ENCODE data around the gene AK9. TPM values are rescaled to one million over a fixed set of nuclear protein-coding genes. Genes with fewer than 3 reads are reported as not detected.

Gene AK9
- total RNA-seq, 1 donor from 2014 or later: 8.2 TPM

DNA sequence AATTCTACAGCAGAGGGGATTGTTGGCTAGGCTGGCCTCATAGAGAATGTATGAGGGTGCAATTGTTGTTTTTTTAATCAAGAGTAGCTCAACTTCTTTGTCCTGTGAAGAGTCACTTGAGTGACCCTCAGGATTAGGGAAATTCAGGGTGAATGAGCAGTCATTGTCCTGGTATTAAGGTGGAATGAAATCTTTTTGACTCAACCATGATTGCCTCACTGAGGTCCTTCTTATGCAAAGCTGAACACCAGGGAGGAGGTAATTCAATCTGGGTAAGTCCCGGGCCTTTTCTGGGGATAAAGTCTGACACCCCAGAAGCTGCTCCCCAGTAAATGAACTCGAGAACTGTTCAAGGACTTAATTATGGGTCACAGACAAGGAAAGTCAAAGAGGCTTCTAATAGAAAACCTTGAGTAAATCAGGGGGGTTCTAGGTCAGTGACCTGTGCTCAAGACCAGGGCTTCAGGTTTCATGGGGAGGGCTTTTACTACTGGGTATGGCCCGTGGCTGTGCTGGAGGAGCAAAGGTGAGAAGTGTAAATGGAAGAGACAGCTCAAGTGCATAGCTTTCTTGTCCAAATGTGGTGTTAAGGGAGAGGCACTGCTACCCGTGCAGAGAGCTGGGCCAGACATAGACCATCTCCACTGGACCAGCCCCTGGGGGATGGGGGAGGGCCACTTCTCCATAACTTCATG, 182.7 kb downstream of the AK9 start:
- Histone ChIP-seq H3K9me3 (ENCODE audit: low read depth) (no peaks in the 10 kb centered on the region), H2AFZ (replicated peaks) (no peak overlapping the region), H3K4me3 (peak overlapping the region; percentile 29), H3F3A (ENCODE audit: low read depth) (peaks cover 39% of the 10 kb centered on the region), H3K4me2 (peak overlapping the region; percentile 67), H3K27ac (peak overlapping the region; percentile 89), H3K4me1 (peaks cover 32% of the 10 kb centered on the region), H3K27me3 (no peaks in the 10 kb centered on the region), H3K9ac (no peak overlapping the region), H3K36me3 (no peaks in the 10 kb centered on the region), H3K79me2 (ENCODE audit: low read depth) (no peaks in the 10 kb centered on the region), H4K20me1 (ENCODE audit: low read depth) (no peaks in the 10 kb centered on the region)
- Mint-ChIP-seq H3K36me3 (no peaks in the 10 kb centered on the region), H3K4me3 (peak overlapping the region; percentile 36), H3K4me1 (peaks cover 28% of the 10 kb centered on the region), H3K27me3 (ENCODE audit: insufficient read depth, low read depth) (peaks cover 1% of the 10 kb centered on the region), H3K9me3 (peaks cover 14% of the 10 kb centered on the region), H3K27ac (peak overlapping the region; percentile 96)
- TF ChIP-seq EZH2phosphoT487 (IDR thresholded peaks at IDR 0.05): peak; percentile 98
- TF ChIP-seq EZH2 (IDR thresholded peaks at IDR 0.05): no peak
- peak; percentile 80 for DNase-seq (ENCODE audit: low spot score)

DNA sequence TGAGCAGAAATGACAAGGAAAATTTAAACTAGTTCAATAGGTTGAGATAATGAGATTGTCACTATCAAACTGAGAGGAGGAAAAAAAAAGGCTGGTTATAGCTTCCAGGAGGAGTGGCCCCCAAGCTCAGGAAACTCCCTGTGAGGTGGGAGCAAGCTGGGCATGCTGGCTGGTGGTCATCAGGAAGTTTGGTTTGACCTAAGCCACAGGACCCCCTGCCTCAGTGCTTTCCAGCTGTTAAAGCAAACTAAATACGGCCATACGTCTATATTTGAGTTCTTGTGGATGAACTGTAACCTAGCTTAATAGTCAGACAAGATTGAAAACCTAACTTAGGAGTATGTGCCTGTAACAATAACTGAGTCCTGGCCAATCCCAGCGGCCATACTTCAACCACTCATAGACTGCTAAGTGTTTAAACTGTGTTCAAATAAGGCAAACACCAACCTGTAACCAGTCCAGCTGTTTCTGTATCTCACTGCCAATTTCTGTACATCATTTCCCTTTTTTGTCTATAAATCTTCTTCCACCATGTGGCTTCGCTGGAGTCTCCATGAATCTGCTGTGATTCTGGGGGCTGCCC, 183.4 kb downstream of the AK9 start:
- H3K27ac Mint-ChIP-seq: peak overlapping the region; percentile 96
- peak overlapping the region; percentile 89 for H3K27ac ChIP-seq
- no peak overlapping the region for H3K4me3 Mint-ChIP-seq
- H3K9me3 ChIP-seq (ENCODE audit: low read depth): no peaks in the 10 kb centered on the region
- H3K36me3 ChIP-seq: no peaks in the 10 kb centered on the region
- H3K4me3 ChIP-seq: peak overlapping the region; percentile 29
- H3K9me3 Mint-ChIP-seq: peaks cover 14% of the 10 kb centered on the region
- H3K4me1 ChIP-seq: peaks cover 31% of the 10 kb centered on the region
- peaks cover 3% of the 10 kb centered on the region for H3K27me3 Mint-ChIP-seq (ENCODE audit: insufficient read depth, low read depth)
- peaks cover 32% of the 10 kb centered on the region for H3F3A ChIP-seq (ENCODE audit: low read depth)
- no peaks in the 10 kb centered on the region for H3K27me3 ChIP-seq
- no peak overlapping the region for H3K9ac ChIP-seq
- peak overlapping the region; percentile 67 for H3K4me2 ChIP-seq
- DNase-seq (ENCODE audit: low spot score): no peak
- no peaks in the 10 kb centered on the region for H3K79me2 ChIP-seq (ENCODE audit: low read depth)
- H2AFZ ChIP-seq (replicated peaks): no peak overlapping the region
- TF ChIP-seq EZH2phosphoT487 (IDR thresholded peaks at IDR 0.05): no peak
- H4K20me1 ChIP-seq (ENCODE audit: low read depth): no peaks in the 10 kb centered on the region
- no peaks in the 10 kb centered on the region for H3K36me3 Mint-ChIP-seq
- H3K4me1 Mint-ChIP-seq: peaks cover 27% of the 10 kb centered on the region

DNA sequence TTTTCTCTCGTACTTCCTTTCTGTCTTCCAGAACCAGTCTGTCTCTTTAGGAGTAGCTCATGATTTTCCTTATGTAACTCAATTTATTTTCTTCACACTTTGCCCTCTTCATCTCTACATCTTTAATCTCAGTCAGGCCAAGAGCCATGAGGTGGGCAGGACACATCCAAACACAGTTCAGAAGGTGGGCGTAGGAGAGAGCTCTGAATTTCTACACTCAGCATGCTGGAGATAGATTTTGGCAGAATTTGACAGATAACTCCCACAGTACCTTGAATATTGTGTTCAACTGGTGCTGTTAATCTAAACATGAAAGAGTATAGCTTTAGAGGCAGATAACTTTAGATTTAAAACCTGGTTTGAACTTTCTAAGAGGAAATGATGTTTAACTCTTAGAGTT, 184.2 kb downstream of the AK9 start:
- H3K4me3 Mint-ChIP-seq: no peak overlapping the region
- H3K36me3 Mint-ChIP-seq: no peaks in the 10 kb centered on the region
- no peaks in the 10 kb centered on the region for H3K36me3 ChIP-seq
- no peak for DNase-seq (ENCODE audit: low spot score)
- peaks cover 27% of the 10 kb centered on the region for H3K4me1 Mint-ChIP-seq
- no peak overlapping the region for H3K4me2 ChIP-seq
- H3K27me3 Mint-ChIP-seq (ENCODE audit: insufficient read depth, low read depth): peaks cover 3% of the 10 kb centered on the region
- H3K4me1 ChIP-seq: peaks cover 31% of the 10 kb centered on the region
- H3K9me3 ChIP-seq (ENCODE audit: low read depth): no peaks in the 10 kb centered on the region
- no peak overlapping the region for H3K4me3 ChIP-seq
- no peaks in the 10 kb centered on the region for H3K27me3 ChIP-seq
- peaks cover 14% of the 10 kb centered on the region for H3K9me3 Mint-ChIP-seq
- no peak overlapping the region for H3K9ac ChIP-seq
- TF ChIP-seq, protein P1, sequence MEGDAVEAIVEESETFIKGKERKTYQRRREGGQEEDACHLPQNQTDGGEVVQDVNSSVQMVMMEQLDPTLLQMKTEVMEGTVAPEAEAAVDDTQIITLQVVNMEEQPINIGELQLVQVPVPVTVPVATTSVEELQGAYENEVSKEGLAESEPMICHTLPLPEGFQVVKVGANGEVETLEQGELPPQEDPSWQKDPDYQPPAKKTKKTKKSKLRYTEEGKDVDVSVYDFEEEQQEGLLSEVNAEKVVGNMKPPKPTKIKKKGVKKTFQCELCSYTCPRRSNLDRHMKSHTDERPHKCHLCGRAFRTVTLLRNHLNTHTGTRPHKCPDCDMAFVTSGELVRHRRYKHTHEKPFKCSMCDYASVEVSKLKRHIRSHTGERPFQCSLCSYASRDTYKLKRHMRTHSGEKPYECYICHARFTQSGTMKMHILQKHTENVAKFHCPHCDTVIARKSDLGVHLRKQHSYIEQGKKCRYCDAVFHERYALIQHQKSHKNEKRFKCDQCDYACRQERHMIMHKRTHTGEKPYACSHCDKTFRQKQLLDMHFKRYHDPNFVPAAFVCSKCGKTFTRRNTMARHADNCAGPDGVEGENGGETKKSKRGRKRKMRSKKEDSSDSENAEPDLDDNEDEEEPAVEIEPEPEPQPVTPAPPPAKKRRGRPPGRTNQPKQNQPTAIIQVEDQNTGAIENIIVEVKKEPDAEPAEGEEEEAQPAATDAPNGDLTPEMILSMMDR (IDR thresholded peaks at IDR 0.05): no peak
- TF ChIP-seq EZH2phosphoT487 (IDR thresholded peaks at IDR 0.05): no peak
- no peak for TF ChIP-seq EZH2 (IDR thresholded peaks at IDR 0.05)
- peaks cover 32% of the 10 kb centered on the region for H3F3A ChIP-seq (ENCODE audit: low read depth)
- no peak overlapping the region for H3K27ac ChIP-seq
- H3K27ac Mint-ChIP-seq: no peak overlapping the region
- H2AFZ ChIP-seq (replicated peaks): no peak overlapping the region
- no peaks in the 10 kb centered on the region for H3K79me2 ChIP-seq (ENCODE audit: low read depth)
- no peaks in the 10 kb centered on the region for H4K20me1 ChIP-seq (ENCODE audit: low read depth)

DNA sequence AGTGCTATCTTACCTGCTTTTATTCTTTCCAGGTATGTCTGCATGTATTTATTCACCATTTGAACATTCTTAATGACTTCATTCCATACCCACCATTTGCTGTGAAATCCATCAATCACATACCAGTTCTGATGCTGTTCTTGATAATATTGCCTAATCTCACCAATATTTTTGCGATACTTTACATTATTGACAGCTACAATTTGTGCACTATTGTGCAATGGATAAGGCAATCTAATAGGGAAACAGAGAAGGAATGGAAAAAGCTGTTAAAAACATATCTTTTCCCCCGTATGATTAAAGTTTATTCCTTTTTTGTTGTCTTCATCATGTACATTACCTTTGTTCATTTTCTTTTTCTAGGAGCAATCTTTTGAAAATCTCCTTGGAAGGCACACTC, 184.7 kb downstream of the AK9 start:
- peaks cover 32% of the 10 kb centered on the region for H3F3A ChIP-seq (ENCODE audit: low read depth)
- no peak overlapping the region for H3K27ac ChIP-seq
- TF ChIP-seq EZH2phosphoT487 (IDR thresholded peaks at IDR 0.05) (no peak), EZH2 (IDR thresholded peaks at IDR 0.05) (no peak)
- Mint-ChIP-seq H3K27me3 (ENCODE audit: insufficient read depth, low read depth) (peaks cover 3% of the 10 kb centered on the region), H3K9me3 (peaks cover 13% of the 10 kb centered on the region), H3K4me3 (no peak overlapping the region), H3K36me3 (no peaks in the 10 kb centered on the region), H3K4me1 (peaks cover 27% of the 10 kb centered on the region), H3K27ac (no peak overlapping the region)
- no peaks in the 10 kb centered on the region for H3K27me3 ChIP-seq
- DNase-seq (ENCODE audit: low spot score): no peak
- no peaks in the 10 kb centered on the region for H3K79me2 ChIP-seq (ENCODE audit: low read depth)
- H3K9me3 ChIP-seq (ENCODE audit: low read depth): no peaks in the 10 kb centered on the region
- no peak overlapping the region for H3K9ac ChIP-seq
- no peak overlapping the region for H3K4me3 ChIP-seq
- peaks cover 31% of the 10 kb centered on the region for H3K4me1 ChIP-seq
- no peak overlapping the region for H3K4me2 ChIP-seq
- no peaks in the 10 kb centered on the region for H3K36me3 ChIP-seq
- no peaks in the 10 kb centered on the region for H4K20me1 ChIP-seq (ENCODE audit: low read depth)
- no peak overlapping the region for H2AFZ ChIP-seq (replicated peaks)

All from neural progenitor cell (in vitro differentiated cells).